GM18909 (cell line): Measurements from ENCODE around the gene WDPCP.
A peak's percentile ranks its signal among the peaks of the same experiment; 100 is the strongest.
"Not testable (repeated sequence)": the region's sequence is repeated elsewhere in the genome, so short reads cannot be mapped to it uniquely, and the experiment has no call there.

Experiments used
- ATAC-seq: cut with Tn5 transposase; IDR thresholded peaks from one replicate; pipeline ENCODE4 v1.9.1; 2021; ENCODE audit warnings: mild to moderate bottlenecking; ENCODE audit not compliant: unreplicated experiment, poor library complexity

WDPCP gene

DNA sequence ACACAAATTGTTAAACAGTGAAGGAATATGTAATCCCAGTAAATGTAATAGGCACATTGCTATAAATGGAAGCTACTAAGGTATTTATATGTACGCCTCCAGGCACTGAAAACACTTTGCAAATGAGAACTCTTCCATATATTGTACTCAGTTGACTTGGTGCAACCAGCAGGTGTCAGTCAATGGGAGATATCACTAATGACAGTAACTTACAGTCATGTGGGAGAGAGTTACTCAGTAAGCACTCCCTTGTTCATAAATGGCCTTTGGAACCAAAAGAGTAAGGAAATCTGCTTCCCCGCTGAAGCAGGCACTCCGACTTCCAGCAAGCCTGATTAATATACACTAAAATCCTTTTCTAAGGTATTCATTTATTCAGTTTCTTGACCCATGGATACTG lies 6.4 kb upstream of the WDPCP start:
- no peak for ATAC-seq

- no peak for ATAC-seq
Measured at GRCh38 chr2:63591566-63592175, 3.4 kb upstream of the WDPCP start.

- no peak for ATAC-seq
Measured at GRCh38 chr2:63590626-63591408, 2.5 kb upstream of the WDPCP start.

GRCh38 chr2:63589148-63589958 lies 1.1 kb upstream of the WDPCP start:
- peak; percentile 17 for ATAC-seq

DNA sequence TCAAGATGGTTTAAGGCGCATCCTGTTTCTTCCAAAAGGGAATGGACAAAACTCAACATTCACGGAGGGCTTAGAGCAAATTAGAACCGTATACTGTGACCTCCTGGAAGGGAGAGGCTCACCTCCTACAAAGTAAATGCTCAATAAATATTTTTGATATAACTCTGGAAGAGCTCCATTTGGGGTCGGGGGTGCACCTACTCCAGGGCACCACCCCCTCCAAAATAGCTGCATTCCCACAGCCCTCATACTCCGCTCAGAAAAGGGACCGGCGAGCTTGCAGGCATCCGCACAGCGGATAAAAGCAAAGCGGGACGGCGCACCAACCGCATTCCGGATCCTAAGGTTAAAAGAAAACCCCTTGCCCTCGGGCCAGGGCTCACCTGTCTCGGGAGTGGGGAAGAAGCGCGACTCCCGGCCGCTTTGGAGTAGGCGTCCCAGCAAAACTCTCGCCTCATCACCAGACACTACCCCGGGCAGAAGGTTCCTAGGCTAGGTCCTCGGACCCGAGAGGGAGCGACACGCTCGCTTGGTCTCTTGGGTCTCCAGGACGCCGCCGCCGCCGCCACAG lies 378 bp downstream of the WDPCP start:
- peak; percentile 0 for ATAC-seq

- ATAC-seq, result no peak
Measured at GRCh38 chr2:63582873-63583272, 5.4 kb downstream of the WDPCP start.

DNA sequence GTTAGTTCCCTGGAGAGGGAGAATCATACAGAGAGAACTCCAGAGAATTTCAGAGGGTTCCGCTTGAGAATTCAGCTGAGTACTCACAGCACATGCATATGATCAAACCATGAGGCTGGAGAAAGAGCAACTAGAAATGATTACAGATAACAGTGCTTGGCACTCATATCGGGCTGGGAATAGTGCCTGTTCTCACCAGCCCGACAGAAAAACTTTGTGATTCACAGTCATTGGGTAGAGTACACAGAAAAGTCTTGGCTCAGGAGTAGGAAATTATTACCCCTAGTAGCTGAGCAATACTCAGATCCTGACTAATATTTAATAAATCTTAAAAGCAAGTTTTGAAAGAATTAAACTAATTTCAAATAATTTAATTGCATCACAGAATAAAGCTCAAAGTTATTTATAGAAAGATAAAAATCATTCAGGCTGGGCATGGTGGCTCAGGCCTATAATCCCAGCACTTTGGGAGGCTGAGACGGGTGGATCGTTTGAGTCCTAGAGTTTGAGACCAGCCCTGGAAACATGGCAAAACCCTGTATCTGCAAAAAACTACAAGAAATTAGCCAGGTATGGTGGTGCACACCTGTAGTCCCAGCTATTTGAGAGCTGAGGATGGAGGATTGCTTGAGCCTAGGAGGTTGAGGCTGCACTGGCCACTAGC lies 6.8 kb downstream of the WDPCP start:
- ATAC-seq, result no peak

- ATAC-seq, result no peak
Measured at GRCh38 chr2:63580651-63581297, 7.5 kb downstream of the WDPCP start.

DNA sequence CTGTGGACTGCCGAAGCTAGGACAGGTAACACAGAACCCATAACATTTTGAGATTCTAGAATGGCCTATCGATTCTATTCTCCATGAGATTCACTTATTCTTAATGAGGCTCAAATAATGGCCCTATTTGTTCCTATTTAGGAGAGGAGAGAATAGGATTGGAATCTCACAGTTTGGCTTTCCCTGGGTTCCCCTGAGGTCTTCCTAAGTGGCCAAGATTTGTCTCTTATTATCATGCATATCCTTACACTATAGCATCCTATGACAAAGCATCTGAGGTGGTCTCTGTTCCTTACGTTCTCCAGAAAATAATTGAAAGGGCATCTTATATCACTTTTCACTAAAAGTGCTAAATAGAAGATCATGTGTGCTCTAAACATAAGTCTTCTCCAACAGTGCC lies 9.5 kb downstream of the WDPCP start:
- no peak for ATAC-seq

DNA sequence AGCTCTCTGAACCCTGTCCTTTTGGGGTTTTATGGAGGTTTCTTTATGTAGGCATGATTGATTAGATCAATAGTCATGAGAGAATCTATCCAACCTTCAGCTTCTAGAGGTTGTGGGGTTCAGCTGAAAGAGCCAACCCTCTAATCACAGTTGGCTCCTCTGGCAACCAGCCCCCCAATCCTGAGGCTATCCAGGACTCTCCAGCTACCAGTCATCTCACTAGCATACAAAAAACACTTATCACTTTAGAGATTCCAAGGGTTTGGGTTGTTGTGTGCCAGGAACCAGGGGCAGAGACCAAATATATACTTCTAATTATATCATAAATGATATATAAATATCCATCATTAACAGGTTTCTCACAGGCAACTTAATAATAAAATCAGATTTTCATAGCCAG lies 11.7 kb downstream of the WDPCP start:
- no peak for ATAC-seq

DNA sequence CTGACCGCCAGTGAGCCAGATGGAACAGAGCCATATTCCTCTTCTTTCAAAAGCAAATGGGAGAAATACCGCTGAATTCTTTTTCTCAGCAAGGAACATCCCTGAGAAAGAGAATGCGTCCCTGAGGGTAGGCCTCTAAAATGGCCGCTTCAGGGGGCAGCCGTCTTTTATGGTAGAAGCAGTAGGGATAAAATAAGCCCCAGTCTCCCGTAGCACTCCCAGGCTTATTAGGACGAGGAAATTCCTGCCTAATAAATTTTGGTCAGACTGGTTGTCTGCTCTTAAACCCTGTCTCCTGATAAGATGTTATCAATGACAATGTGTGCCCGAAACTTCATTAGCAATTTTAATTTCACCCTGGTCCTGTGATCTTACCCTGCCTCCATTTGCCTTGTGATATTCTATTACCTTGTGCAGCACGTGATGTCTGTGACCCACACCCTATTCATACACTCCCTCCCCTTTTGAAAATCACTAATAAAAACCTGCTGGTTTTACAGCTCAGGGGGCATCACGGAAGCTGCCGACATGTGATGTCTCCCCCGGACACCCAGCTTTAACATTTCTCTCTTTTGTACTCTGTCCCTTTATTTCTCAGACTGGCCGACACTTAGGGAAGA lies 14.4 kb downstream of the WDPCP start:
- not testable (repeated sequence) for ATAC-seq

DNA sequence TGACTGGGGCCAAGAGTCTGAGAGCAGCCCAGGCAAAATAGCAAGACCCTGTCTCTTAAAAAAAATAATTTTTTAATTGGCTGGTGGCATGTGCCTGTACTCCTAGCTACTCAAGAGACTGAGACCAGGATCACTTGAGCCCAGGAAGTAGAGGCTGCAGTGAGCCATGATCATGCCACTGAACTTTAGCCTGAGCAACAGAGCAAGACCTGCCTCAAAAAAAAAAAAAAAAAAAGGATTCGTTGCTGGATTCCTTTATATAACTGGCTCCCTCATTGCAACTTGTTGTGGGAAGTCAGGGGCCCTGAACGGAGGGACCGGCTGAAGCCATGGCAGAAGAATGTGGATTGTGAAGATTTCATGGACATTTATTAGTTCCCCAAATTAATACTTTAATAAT lies 15.3 kb downstream of the WDPCP start:
- ATAC-seq, result not testable (repeated sequence)

DNA sequence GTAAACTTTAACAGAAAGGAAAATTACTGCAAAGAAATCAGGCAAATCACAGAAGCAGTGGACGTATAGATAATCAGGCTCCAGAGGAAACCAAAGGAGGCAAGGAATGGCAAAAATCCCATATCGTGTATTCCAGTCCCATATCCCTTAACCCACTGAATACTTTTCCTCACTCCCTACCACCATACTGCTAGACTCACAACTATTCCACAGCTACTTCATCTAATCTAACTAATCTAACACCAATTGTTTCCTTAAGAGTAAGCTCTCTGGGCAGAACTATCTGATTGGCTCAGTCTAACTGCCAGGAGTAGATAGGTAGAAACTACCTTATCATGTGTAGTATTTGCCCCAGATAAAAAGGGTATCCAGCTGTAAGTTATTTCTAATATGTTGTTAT lies 16.3 kb downstream of the WDPCP start:
- no peak for ATAC-seq

GRCh38 chr2:63571291-63571690 lies 17.0 kb downstream of the WDPCP start:
- ATAC-seq, result no peak

- peak; percentile 66 for ATAC-seq
Measured at GRCh38 chr2:63569740-63570139, 18.5 kb downstream of the WDPCP start.

- no peak for ATAC-seq
Measured at GRCh38 chr2:63562751-63563150, 25.5 kb downstream of the WDPCP start.

DNA sequence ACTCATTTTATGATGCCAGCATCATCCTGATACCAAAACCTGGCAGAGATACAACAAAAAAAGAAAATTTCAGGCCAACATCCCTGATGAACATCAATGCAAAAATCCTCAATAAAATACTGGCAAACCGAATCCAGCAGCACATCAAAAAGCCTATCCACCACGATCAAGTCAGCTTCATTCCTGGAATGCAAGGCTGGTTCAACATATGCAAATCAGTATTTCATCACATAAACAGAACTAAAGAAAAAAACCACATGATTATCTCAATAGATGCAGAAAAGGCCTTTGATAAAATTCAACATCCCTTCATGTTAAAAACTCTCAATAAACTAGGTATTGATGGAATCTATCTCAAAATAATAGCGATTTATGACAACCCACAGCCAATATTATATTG lies 29.4 kb downstream of the WDPCP start:
- ATAC-seq, result not testable (repeated sequence)

- not testable (repeated sequence) for ATAC-seq
Measured at GRCh38 chr2:63557819-63558218, 30.5 kb downstream of the WDPCP start.

- ATAC-seq, result no peak
Measured at GRCh38 chr2:63555931-63556330, 32.3 kb downstream of the WDPCP start.
